AG04449 (cell line): ENCODE results near the gene ADGRL3.
"Not testable (repeated sequence)": the region's sequence is repeated elsewhere in the genome, so short reads cannot be mapped to it uniquely, and the experiment has no call there.

Source experiments
- CTCF ChIA-PET: fragments of 350-600 bp; formaldehyde crosslinking; extraction: SDS; loops from one replicate; lab custom pipeline; 2021; ENCODE audit warnings: antibody characterized with exemption; lab: Yijun Ruan, JAX
- POLR2A ChIA-PET: fragments of 400-600, 350-600 bp; formaldehyde crosslinking; extraction: SDS; loops from one replicate; lab custom pipeline; 2020; ENCODE audit warnings: antibody characterized with exemption, inconsistent platforms; lab: Yijun Ruan, JAX
- DNase-seq: peaks from one replicate; pipeline ENCODE4 v3.0.0-alpha.2; 2010; ENCODE audit warnings: low read depth, low spot score
- H3K4me3 ChIP-seq: 2 replicates; pipeline ENCODE4 v1.5.1; 2011; ENCODE audit warnings: low read depth, mild to moderate bottlenecking, control low read depth, low read length
- CTCF ChIP-seq: IDR thresholded peaks from one replicate; pipeline ENCODE4 v1.5.1; 2011; ENCODE audit warnings: mild to moderate bottlenecking, moderate library complexity, low read length, control low read depth, inconsistent platforms; ENCODE audit not compliant: insufficient read depth; ENCODE audit errors: missing control alignments

The ADGRL3 gene

GRCh38 chr4:61375301-61375700 lies 175.2 kb downstream of the ADGRL3 start:
- ChIA-PET POLR2A (no interaction called here), CTCF (no interaction called here)
- TF ChIP-seq CTCF, result no peak
- H3K4me3 ChIP-seq, result no peak overlapping the region
- no peak for DNase-seq

GRCh38 chr4:61376301-61376700 lies 176.2 kb downstream of the ADGRL3 start:
- ChIA-PET POLR2A (no interaction called here), CTCF (no interaction called here)
- DNase-seq, result no peak
- no peak for TF ChIP-seq CTCF
- H3K4me3 ChIP-seq, result no peak overlapping the region

- ChIA-PET CTCF (no interaction called here), POLR2A (no interaction called here)
- TF ChIP-seq CTCF, result no peak
- no peak overlapping the region for H3K4me3 ChIP-seq
- no peak for DNase-seq
These were observed 179.3 kb downstream of the ADGRL3 start for GRCh38 chr4:61379406-61379805.

- ChIA-PET POLR2A (no interaction called here), CTCF (no interaction called here)
- no peak for TF ChIP-seq CTCF
- no peak overlapping the region for H3K4me3 ChIP-seq
- DNase-seq, result no peak
These were observed 180.7 kb downstream of the ADGRL3 start for GRCh38 chr4:61380865-61381264.

GRCh38 chr4:61385256-61385655 lies 185.1 kb downstream of the ADGRL3 start:
- no peak for TF ChIP-seq CTCF
- CTCF ChIA-PET, result no interaction called here
- DNase-seq, result no peak
- POLR2A ChIA-PET, result no interaction called here
- H3K4me3 ChIP-seq, result no peak overlapping the region

GRCh38 chr4:61387372-61387771 lies 187.2 kb downstream of the ADGRL3 start:
- POLR2A ChIA-PET, DNase-seq, H3K4me3 ChIP-seq, CTCF ChIA-PET: not testable (repeated sequence)

GRCh38 chr4:61389640-61390039 lies 189.5 kb downstream of the ADGRL3 start:
- no peak for TF ChIP-seq CTCF
- no peak overlapping the region for H3K4me3 ChIP-seq
- CTCF ChIA-PET, result no interaction called here
- POLR2A ChIA-PET, result no interaction called here
- no peak for DNase-seq
